GM23248 (cell line): Measurements from ENCODE around the gene ITM2C. TPM values are rescaled to one million over a fixed set of nuclear protein-coding genes. Genes with fewer than 3 reads are reported as not detected.

Experiments used
- DNase-seq: peaks from one replicate; pipeline ENCODE4 v3.0.0-alpha.2; 2015
- H2AFZ ChIP-seq: fragments of 200-600 bp; sonication (generic); 2 replicates; pipeline ENCODE4 v1.6.1; 2016; ENCODE audit warnings: antibody characterized with exemption
- H3F3A ChIP-seq: fragments of 200-600 bp; sonication (generic); 2 replicates; pipeline ENCODE4 v1.6.1; 2016; ENCODE audit warnings: mild to moderate bottlenecking, antibody characterized with exemption, mixed run types; ENCODE audit not compliant: insufficient read depth
- H3K27ac ChIP-seq: fragments of 200-600 bp; sonication (generic); 2 replicates; pipeline ENCODE4 v1.5.1; 2016; ENCODE audit warnings: mild to moderate bottlenecking
- H3K27me3 ChIP-seq: fragments of 200-600 bp; sonication (generic); replicated peaks from 2 replicates; pipeline ENCODE4 v1.6.1; 2016; ENCODE audit warnings: mild to moderate bottlenecking; ENCODE audit not compliant: insufficient read depth
- H3K36me3 ChIP-seq: fragments of 200-600 bp; sonication (generic); 2 replicates; pipeline ENCODE4 v1.6.1; 2016; ENCODE audit warnings: low read depth, mild to moderate bottlenecking
- H3K4me1 ChIP-seq: fragments of 200-600 bp; sonication (generic); 2 replicates; pipeline ENCODE4 v1.6.1; 2016; ENCODE audit warnings: mild to moderate bottlenecking; ENCODE audit not compliant: insufficient read depth
- H3K4me2 ChIP-seq: fragments of 200-600 bp; sonication (generic); one replicate; pipeline ENCODE4 v1.6.1; 2016; ENCODE audit warnings: mild to moderate bottlenecking; ENCODE audit not compliant: unreplicated experiment
- H3K4me3 ChIP-seq: fragments of 200-600 bp; sonication (generic); 2 replicates; pipeline ENCODE4 v1.5.1; 2016; ENCODE audit warnings: mild to moderate bottlenecking
- H3K79me2 ChIP-seq: fragments of 200-600 bp; sonication (generic); 2 replicates; pipeline ENCODE4 v1.6.1; 2016; ENCODE audit warnings: mild to moderate bottlenecking; ENCODE audit not compliant: insufficient read depth
- H3K9ac ChIP-seq: fragments of 200-600 bp; sonication (generic); 2 replicates; pipeline ENCODE4 v1.6.1; 2016; ENCODE audit warnings: mild to moderate bottlenecking
- H3K9me2 ChIP-seq: fragments of 200-600 bp; sonication (generic); 2 replicates; pipeline ENCODE4 v1.6.1; 2016; ENCODE audit warnings: mixed run types, mild to moderate bottlenecking, moderate library complexity; ENCODE audit not compliant: insufficient read depth
- H3K9me3 ChIP-seq: fragments of 200-600 bp; sonication (generic); one replicate; pipeline ENCODE4 v1.6.1; 2017; ENCODE audit warnings: low read depth
- H4K20me1 ChIP-seq: fragments of 200-600 bp; sonication (generic); 2 replicates; pipeline ENCODE4 v1.6.0; 2016; ENCODE audit not compliant: insufficient read depth
- EZH2 ChIP-seq: fragments of 200-600 bp; sonication (generic); IDR thresholded peaks from 2 replicates; pipeline ENCODE4 v1.6.1; 2018; ENCODE audit warnings: antibody characterized with exemption, mild to moderate bottlenecking; ENCODE audit not compliant: insufficient read depth, poor library complexity, severe bottlenecking
- EZH2phosphoT487 ChIP-seq: fragments of 200-600 bp; sonication (generic); IDR thresholded peaks from 2 replicates; pipeline ENCODE4 v1.6.1; 2018; ENCODE audit warnings: antibody characterized with exemption, moderate library complexity, mild to moderate bottlenecking, low read depth; ENCODE audit not compliant: insufficient read depth
- WGBS, 2 experiments: methylation state at CpG; one replicate each; pipeline ENCODE4 v1.1.6; 2015 to 2017; ENCODE audit warnings: low lambda C conversion rate in 2 of 2, low coverage in 1 of 2; ENCODE audit errors: missing lambda C conversion rate in 2 of 2; 5-methylcytosine and 5-hydroxymethylcytosine counted together
- in situ Hi-C: fragments of 300-500 bp; cut with MboI; formaldehyde crosslinking; loops from 2 replicates; pipeline ENCODE4 v1.15.0; 2020
- polyA plus RNA-seq: library from polyadenylated mRNA; unstranded; fragments of >200 nt; fragmentation: Nextera tagmentation; extraction: Ambion mirVana; gene quantifications from 2 replicates; pipeline ENCODE4 v1.2.1, GENCODE V29; 2016
- total RNA-seq: library from RNA; depleted of rRNA; stranded (reverse); fragments of >200 nt; shearing (Covaris generic); gene quantifications from 2 replicates; pipeline ENCODE4 v1.2.3, GENCODE V29; 2014

Gene ITM2C
- total and polyA plus RNA-seq, 2 experiments from 2014 or later: 38.9 to 47.3 TPM

DNA sequence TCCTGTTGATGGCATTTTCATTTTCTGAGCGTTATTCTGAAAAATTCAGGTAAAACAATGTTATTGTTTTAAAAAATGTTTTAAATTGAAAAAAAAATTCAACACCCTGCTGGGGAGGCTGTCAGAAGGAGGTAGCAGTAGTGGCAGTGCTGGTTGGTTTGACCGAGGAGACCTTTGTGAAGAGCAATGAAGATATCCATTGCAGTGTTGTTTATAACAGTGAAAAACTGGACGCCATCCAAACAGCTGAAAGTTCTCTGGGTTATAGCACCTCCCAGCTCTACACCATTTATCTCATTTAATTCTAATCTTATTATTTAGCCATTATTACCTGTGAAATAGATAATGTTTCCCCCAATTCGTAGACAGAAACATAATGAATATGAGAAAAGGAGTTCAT is 12.6 kb upstream of the ITM2C start:
- in situ Hi-C loops: no loop called here
- 0 out of 2 replicates have a peak, but pooled peaks cover 4% of the 10 kb centered on the region for H3F3A ChIP-seq
- H3K4me3 ChIP-seq: no peak overlapping the region
- H3K36me3 ChIP-seq: no peaks in the 10 kb centered on the region
- H3K9me3 ChIP-seq: no peaks in the 10 kb centered on the region
- H2AFZ ChIP-seq: no peak overlapping the region
- peaks cover 37% of the 10 kb centered on the region for H3K27me3 ChIP-seq
- H3K79me2 ChIP-seq: no peaks in the 10 kb centered on the region
- H3K9me2 ChIP-seq: no peaks in the 10 kb centered on the region
- no peak overlapping the region for H3K9ac ChIP-seq
- WGBS, 2 experiments: 45 to 53% methylated on average over 4 of the region's 4 CpGs
- no peaks in the 10 kb centered on the region for H3K4me1 ChIP-seq
- H3K4me2 ChIP-seq: no peak overlapping the region
- no peak for DNase-seq
- H4K20me1 ChIP-seq: no peaks in the 10 kb centered on the region
- TF ChIP-seq EZH2 (no peak), EZH2phosphoT487 (no peak)
- no peak overlapping the region for H3K27ac ChIP-seq

GRCh38 chr2:230861552-230862255 is 3.0 kb upstream of the ITM2C start:
- TF ChIP-seq EZH2phosphoT487: no peak
- WGBS, 2 experiments: 13 to 14% methylated on average over 12 to 13 of the region's 13 CpGs
- H3K36me3 ChIP-seq: no peaks in the 10 kb centered on the region
- no peaks in the 10 kb centered on the region for H3K9me2 ChIP-seq
- peaks cover 67% of the 10 kb centered on the region for H3K27me3 ChIP-seq
- no peak overlapping the region for H3K4me2 ChIP-seq
- H3K79me2 ChIP-seq: no peaks in the 10 kb centered on the region
- in situ Hi-C loops: no loop called here
- H3K27ac ChIP-seq: no peak overlapping the region
- DNase-seq: no peak
- H3K4me3 ChIP-seq: no peak overlapping the region
- no peaks in the 10 kb centered on the region for H4K20me1 ChIP-seq
- H3K9me3 ChIP-seq: no peaks in the 10 kb centered on the region
- H3K9ac ChIP-seq: no peak overlapping the region
- 0 out of 2 replicates have a peak, but pooled peaks cover 3% of the 10 kb centered on the region for H3F3A ChIP-seq
- H3K4me1 ChIP-seq: no peaks in the 10 kb centered on the region
- no peak overlapping the region for H2AFZ ChIP-seq

DNA sequence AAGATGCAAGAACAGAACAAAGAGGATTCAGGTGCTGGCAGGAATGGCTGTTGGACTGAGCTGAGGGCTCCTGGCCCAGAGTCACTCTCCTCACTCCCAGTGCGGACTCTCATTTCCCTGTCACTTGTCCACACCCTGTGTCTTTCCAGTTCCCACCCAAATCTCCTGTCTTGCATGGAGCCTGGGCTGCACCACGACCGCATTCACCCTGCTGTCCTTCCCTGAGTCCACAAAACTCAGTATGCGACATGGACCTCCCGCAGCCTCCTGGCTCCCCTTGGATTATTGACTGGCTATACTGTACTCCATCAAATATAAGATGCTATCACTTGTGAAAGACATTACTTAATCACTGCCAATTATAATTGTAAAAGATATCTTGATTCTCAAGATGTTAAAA is 2.5 kb upstream of the ITM2C start:
- peaks cover 65% of the 10 kb centered on the region for H3K27me3 ChIP-seq
- no peak for TF ChIP-seq EZH2phosphoT487
- 0 out of 2 replicates have a peak, but pooled peaks cover 9% of the 10 kb centered on the region for H3F3A ChIP-seq
- H3K4me1 ChIP-seq: no peaks in the 10 kb centered on the region
- H3K9me2 ChIP-seq: no peaks in the 10 kb centered on the region
- no peaks in the 10 kb centered on the region for H3K9me3 ChIP-seq
- no peaks in the 10 kb centered on the region for H4K20me1 ChIP-seq
- no peak overlapping the region for H2AFZ ChIP-seq
- in situ Hi-C loops: no loop called here
- no peak overlapping the region for H3K9ac ChIP-seq
- no peak overlapping the region for H3K4me2 ChIP-seq
- H3K4me3 ChIP-seq: no peak overlapping the region
- no peak overlapping the region for H3K27ac ChIP-seq
- H3K36me3 ChIP-seq: no peaks in the 10 kb centered on the region
- no peaks in the 10 kb centered on the region for H3K79me2 ChIP-seq
- WGBS, 2 experiments: 84 to 88% methylated on average over 5 of the region's 5 CpGs
- DNase-seq: no peak

DNA sequence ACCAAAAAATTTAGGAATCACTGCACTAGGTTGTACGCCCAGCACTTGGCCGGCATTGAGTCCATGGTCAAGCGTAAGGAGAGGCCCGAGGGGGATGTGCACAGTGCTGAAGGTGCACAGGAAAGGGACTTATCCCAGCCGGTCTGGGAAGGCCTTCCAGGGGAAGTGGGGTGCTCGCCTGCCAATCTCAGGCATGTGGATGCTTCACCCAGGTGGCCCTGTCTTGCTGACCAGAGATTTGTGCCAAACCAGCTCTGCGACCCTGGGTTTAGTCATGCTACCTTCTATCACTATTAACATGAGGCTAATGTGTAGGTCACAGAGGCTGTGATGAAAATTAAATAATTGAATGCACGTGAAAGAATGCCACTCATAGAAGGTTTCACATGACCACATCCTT is 1.7 kb upstream of the ITM2C start:
- Histone ChIP-seq H3K9ac (no peak overlapping the region), H2AFZ (no peak overlapping the region), H3F3A (0 out of 2 replicates have a peak, but pooled peaks cover 9% of the 10 kb centered on the region), H3K36me3 (no peaks in the 10 kb centered on the region), H3K79me2 (no peaks in the 10 kb centered on the region), H3K9me3 (no peaks in the 10 kb centered on the region), H4K20me1 (no peaks in the 10 kb centered on the region), H3K4me2 (no peak overlapping the region), H3K9me2 (no peaks in the 10 kb centered on the region), H3K4me3 (no peak overlapping the region), H3K4me1 (no peaks in the 10 kb centered on the region), H3K27me3 (peaks cover 58% of the 10 kb centered on the region), H3K27ac (no peak overlapping the region)
- 49 to 53% methylated on average over 8 of the region's 8 CpGs for WGBS, 2 experiments
- no peak for DNase-seq
- TF ChIP-seq EZH2: no peak
- no peak for TF ChIP-seq EZH2phosphoT487
- in situ Hi-C loops: no loop called here
